ENCODE data around the gene IER3IP1.
A peak's percentile ranks its signal among the peaks of the same experiment; 100 is the strongest.
"Not testable (repeated sequence)": the region's sequence is repeated elsewhere in the genome, so short reads cannot be mapped to it uniquely, and the experiment has no call there.

IER3IP1 gene

DNA sequence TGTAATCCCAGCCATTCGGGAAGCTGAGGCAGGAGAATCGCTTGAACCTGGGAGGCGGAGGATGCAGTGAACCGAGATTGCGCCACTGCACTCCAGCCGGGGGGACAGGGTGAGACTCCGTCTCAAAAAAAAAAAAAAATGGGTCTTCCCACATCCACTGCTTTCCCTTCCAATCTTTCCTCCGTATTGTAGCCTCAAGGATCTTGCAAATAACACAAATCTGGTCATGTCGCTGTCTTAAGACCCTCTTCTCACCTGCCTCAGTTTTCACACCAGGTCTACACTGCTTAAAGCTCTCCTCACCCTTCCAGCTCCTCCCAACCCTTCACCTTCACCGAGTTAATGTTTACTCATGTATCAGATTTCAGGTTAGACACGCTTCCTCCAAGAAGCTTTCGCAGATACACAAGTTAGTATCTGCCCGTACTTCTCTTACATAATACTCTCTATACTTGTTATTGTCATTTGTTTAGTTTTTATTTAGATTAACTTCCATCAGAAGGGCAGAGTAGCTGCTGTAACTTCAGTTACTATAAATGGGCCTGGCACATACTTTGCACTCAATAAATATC is 1.5 kb downstream of the IER3IP1 start:
- TF ChIP-seq ZFX (IDR thresholded peaks at IDR 0.05; ENCODE audit: borderline replicate concordance), result no peak
- TF ChIP-seq, protein P1, sequence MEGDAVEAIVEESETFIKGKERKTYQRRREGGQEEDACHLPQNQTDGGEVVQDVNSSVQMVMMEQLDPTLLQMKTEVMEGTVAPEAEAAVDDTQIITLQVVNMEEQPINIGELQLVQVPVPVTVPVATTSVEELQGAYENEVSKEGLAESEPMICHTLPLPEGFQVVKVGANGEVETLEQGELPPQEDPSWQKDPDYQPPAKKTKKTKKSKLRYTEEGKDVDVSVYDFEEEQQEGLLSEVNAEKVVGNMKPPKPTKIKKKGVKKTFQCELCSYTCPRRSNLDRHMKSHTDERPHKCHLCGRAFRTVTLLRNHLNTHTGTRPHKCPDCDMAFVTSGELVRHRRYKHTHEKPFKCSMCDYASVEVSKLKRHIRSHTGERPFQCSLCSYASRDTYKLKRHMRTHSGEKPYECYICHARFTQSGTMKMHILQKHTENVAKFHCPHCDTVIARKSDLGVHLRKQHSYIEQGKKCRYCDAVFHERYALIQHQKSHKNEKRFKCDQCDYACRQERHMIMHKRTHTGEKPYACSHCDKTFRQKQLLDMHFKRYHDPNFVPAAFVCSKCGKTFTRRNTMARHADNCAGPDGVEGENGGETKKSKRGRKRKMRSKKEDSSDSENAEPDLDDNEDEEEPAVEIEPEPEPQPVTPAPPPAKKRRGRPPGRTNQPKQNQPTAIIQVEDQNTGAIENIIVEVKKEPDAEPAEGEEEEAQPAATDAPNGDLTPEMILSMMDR (IDR thresholded peaks at IDR 0.05), result no peak
- peak overlapping the region; percentile 69 for H3K27ac ChIP-seq

DNA sequence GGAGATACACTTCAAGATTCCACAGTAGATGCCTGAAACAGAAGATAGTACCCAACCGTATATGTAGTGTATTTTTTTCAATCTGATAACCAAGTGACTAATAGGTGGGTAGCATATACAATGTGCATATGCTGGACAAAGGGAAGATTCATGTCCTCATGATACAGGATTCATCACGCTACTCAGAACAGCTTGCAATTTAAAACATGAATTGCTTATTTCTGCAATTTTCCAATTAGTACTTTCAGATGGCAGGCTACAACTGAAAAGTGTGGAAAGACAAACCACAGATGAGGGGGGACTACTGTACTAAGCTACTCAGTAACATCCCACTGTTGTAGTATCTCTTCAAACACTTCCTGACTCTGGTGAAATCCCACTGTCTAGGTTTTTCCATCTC is 3.7 kb downstream of the IER3IP1 start:
- no peak for TF ChIP-seq ZFX (IDR thresholded peaks at IDR 0.05; ENCODE audit: borderline replicate concordance)
- TF ChIP-seq, protein P1 (IDR thresholded peaks at IDR 0.05), result no peak
- no peak overlapping the region for H3K27ac ChIP-seq

DNA sequence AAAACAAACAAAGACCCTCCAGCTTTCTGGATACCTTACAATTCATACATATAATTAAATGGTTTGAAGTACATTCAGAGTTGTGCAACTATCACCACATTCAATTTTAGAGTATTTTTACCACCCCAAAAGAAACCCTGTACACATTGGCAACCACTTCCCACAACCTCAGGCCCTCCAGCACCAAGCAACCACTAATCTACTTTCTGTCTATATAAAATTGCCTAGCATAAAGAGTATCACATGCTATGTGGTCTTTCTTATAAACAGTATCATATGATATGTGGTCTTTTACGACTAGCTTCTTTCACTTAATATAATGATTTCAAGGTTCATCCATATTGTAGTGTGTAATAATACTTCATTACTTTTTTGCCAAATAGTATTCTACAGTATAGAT is 7.3 kb downstream of the IER3IP1 start:
- H3K27ac ChIP-seq, result no peak overlapping the region
- TF ChIP-seq, protein P1 (IDR thresholded peaks at IDR 0.05), result no peak
- TF ChIP-seq ZFX (IDR thresholded peaks at IDR 0.05; ENCODE audit: borderline replicate concordance), result no peak

DNA sequence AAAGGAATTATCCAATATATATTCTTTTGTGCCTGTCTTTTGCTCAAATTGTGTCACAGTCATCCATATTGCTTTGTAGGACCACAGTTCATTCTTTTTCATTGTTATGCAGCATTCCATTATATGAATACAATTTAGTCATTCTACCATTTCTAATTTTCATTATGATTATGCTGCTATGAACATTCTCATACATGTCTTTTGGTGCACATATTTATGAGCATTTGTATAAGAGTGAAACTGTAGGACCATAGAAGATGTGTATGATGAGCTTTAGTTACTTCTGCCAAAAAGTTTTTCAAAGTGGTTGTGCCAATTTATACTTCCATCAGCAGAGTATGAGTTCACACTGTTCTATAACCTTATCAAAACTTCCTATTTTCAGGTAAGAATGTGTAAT is 7.7 kb downstream of the IER3IP1 start:
- H3K27ac ChIP-seq, result no peak overlapping the region
- TF ChIP-seq, protein P1 (IDR thresholded peaks at IDR 0.05), result no peak
- no peak for TF ChIP-seq ZFX (IDR thresholded peaks at IDR 0.05; ENCODE audit: borderline replicate concordance)

DNA sequence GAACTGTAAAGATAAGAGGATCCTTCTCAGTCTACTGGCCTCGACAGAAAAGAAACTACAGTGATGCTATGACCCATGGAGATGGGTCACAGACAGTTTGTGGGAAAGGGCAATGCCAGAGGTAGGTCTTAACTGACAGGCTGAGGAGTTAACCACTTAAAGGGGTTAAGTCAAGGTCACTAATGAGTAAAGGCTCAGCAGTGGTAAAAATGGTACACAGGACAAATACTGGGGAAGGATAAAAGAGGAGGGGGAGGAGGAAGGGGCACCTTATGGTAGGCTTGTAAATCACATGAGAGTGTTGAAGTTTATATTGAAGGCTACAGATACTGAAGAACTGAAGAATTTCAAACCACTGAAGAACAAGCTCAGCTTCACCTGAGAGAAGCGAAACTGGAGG is 9.9 kb downstream of the IER3IP1 start:
- no peak overlapping the region for H3K27ac ChIP-seq
- TF ChIP-seq ZFX (IDR thresholded peaks at IDR 0.05; ENCODE audit: borderline replicate concordance), result no peak
- TF ChIP-seq, protein P1 (IDR thresholded peaks at IDR 0.05), result no peak

DNA sequence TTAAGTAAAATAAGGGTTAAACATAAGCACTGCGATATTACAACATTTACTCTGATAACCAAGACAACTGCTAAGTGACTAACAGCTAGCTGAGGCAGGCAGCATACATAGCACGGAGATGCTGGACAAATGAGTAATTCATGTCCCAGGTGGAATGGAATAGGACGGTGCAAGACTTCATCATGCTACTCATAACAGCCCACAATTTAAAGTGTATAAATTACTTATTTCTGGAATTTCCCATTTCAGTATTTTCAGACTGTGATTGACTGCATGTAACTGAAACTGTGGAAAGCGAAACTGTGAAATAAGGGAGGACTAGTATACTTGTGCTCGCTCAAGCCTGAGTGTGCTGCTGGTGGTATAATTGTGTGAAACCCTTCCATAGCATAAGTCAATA is 12.9 kb downstream of the IER3IP1 start:
- no peak overlapping the region for H3K27ac ChIP-seq

DNA sequence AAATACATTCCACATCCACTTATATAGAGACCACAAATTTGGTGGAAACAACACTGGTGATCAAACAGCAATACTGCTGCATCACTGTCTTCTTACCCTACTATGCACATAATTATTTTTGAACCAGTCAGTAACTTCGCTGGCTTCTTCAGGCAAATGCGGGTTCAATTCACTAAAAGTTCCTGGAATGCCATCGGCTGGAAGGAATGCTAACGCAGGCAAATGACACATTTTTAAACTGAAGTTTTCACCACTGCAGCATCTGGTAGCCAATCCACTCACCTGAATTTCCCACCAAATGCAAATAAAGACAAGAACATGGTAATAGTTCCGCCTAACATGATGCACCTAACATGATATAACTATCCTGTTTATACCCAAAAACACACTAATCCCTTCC is 15.9 kb downstream of the IER3IP1 start:
- H3K27ac ChIP-seq, result no peak overlapping the region
- TF ChIP-seq, protein P1 (IDR thresholded peaks at IDR 0.05), result no peak
- TF ChIP-seq ZFX (IDR thresholded peaks at IDR 0.05; ENCODE audit: borderline replicate concordance), result no peak

More for the DNA sequence above, 12.9 kb downstream of the IER3IP1 start:
- TF ChIP-seq, protein P1 (IDR thresholded peaks at IDR 0.05), result no peak
- no peak for TF ChIP-seq ZFX (IDR thresholded peaks at IDR 0.05; ENCODE audit: borderline replicate concordance)

DNA sequence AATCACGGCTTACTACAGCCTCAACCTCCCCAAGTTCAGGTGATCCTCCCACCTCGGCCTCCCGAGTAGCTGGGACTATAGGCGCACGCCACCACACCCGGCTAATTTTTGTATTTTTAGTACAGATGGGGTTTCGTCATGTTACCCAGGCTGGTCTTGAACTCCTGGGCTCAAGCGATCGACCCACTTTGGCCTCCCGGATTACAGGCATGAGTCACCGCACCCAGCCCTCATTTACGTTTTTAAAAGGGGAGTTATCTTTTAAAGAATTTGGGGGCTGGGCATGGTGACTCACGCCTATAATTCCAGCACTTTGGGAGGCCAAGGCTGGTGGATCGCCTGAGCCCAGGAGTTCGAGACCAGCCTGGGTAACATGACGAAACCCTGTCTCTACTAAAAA is 17.8 kb downstream of the IER3IP1 start:
- not testable (repeated sequence) for H3K27ac ChIP-seq

All from 22Rv1 (cell line).